C1 segment of cervical spinal cord (tissue), 14 donors: ENCODE measurements around the gene DYNC1I1.
A peak's percentile ranks its signal among the peaks of the same experiment; 100 is the strongest.

Experiments
- DNase-seq, 14 donors: peaks; one replicate each; lab custom pipeline; 2025; lab: John Stamatoyannopoulos, UW

Gene DYNC1I1

GRCh38 chr7:96075510-96076349 lies 303.4 kb downstream of the DYNC1I1 start:
- peak in 12 of 14 donors; percentile 13 to 64 (median 42) for DNase-seq

- no peak for DNase-seq
Observed at GRCh38 chr7:96076350-96076707, 304.0 kb downstream of the DYNC1I1 start.

- no peak for DNase-seq
Observed at GRCh38 chr7:96080027-96080426, 307.7 kb downstream of the DYNC1I1 start.

DNA sequence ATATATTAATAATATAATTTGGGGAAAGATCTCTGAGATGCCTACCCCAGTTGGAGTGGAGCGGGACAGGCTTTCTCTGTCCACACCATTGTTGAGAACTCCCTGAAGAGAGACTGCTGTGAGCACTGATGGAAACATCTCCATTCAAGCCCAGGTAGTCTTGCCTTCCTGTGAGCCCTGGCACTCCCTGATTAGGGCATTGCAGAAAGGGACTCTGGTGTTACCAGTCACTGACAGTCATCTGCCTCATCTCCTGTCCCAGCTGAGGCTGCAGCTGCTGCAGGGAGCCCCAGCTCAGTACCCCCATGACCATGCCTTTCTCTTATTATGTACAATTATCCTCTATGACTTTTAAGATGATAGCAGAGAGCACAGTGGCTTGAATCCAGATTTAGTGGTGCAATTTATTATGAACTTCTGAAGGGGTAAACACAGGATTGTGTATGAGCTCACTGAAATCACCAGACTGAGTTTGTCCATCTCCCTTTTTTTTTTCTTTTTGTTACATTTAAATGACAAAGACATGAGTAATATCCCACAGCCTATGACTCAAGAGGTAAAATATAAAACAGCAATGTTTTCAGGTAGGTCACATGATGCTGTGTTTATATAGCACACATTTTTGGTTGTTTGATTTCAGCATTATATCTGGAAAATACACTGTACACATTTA lies 312.7 kb downstream of the DYNC1I1 start:
- no peak for DNase-seq

- DNase-seq: no peak
Observed at GRCh38 chr7:96085953-96086352, 313.6 kb downstream of the DYNC1I1 start.

GRCh38 chr7:96088579-96088978 lies 316.2 kb downstream of the DYNC1I1 start:
- no peak for DNase-seq

GRCh38 chr7:96089511-96089910 lies 317.2 kb downstream of the DYNC1I1 start:
- DNase-seq: no peak

GRCh38 chr7:96090756-96091155 lies 318.4 kb downstream of the DYNC1I1 start:
- no peak for DNase-seq

GRCh38 chr7:96093435-96093834 lies 321.1 kb downstream of the DYNC1I1 start:
- DNase-seq: no peak

- no peak for DNase-seq
Observed at GRCh38 chr7:96097835-96098234, 325.5 kb downstream of the DYNC1I1 start.

- no peak for DNase-seq
Observed at GRCh38 chr7:96100737-96101136, 328.4 kb downstream of the DYNC1I1 start.

DNA sequence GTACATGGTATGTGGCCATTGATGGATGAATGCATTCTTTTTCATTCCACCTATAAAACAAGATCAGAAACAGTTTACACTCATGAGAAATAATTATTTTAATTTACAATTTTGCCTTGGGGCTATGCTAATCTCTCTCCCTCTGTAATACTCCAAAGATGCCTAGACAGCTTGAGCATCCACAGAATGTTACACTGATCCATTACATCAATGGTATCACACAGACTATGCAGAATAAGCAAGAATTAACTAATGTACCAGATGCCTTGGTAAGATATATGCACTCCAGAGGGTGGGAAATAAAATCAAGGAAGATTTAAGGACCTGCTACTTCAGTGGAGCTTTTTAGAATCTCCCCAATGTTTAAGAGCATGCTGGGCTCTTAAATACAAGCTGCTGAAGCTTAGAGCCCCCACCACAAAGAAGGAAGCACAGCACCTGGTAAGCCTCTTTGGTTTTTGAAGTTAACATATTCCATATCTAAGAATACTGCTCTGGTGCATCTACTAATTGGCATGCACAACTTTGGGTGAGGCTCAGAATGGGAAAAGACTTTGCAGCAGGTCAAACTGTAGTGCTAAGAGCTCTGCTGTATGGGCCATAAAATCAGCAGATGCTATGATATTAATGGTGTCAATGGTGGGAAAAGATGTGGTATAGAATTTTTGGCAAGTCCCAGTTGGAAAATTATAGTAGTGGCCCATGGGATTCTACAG lies 329.9 kb downstream of the DYNC1I1 start:
- DNase-seq: no peak

- no peak for DNase-seq
Observed at GRCh38 chr7:96104984-96105383, 332.6 kb downstream of the DYNC1I1 start.

DNA sequence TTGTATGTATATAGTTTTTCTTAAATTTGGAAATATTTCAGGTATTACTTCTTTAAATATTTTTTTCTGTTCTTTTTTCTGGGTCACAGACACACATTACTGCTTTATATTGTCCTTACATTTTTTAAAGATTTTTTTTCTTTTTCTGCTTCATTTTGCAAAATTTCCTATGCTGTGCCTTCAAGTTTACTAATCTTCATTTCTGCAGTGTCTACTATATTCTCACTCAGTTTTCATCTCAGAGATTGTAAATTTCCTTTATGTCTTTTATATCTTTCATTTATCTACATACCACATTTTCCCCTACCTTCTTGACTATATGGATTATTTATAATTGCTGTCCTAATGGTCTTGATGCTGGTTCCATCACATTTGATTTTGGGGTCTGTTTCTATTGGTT lies 339.1 kb downstream of the DYNC1I1 start:
- no peak for DNase-seq

- no peak for DNase-seq
Observed at GRCh38 chr7:96114190-96114589, 341.8 kb downstream of the DYNC1I1 start.

DNA sequence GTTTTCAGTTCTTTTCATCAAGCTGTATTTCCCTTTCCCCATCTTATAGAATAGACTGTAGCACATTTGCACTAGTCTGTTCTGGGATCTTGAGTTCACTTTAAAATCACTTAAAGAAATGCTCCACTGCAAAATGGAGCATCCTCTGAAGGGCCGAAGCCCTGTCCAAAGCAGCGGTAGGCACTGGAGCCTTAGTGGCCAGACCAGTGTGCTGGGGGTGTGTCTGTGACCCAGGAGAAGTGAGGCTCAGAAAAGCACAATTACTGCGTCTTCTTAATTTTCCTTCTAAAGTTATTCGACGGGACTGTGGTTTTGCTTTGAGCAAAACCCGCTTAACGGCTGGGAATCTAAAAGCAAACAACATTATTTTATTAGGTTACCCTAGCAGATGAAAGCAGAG lies 343.8 kb downstream of the DYNC1I1 start:
- DNase-seq: no peak

- DNase-seq: no peak
Observed at GRCh38 chr7:96118449-96119001, 346.2 kb downstream of the DYNC1I1 start.

DNA sequence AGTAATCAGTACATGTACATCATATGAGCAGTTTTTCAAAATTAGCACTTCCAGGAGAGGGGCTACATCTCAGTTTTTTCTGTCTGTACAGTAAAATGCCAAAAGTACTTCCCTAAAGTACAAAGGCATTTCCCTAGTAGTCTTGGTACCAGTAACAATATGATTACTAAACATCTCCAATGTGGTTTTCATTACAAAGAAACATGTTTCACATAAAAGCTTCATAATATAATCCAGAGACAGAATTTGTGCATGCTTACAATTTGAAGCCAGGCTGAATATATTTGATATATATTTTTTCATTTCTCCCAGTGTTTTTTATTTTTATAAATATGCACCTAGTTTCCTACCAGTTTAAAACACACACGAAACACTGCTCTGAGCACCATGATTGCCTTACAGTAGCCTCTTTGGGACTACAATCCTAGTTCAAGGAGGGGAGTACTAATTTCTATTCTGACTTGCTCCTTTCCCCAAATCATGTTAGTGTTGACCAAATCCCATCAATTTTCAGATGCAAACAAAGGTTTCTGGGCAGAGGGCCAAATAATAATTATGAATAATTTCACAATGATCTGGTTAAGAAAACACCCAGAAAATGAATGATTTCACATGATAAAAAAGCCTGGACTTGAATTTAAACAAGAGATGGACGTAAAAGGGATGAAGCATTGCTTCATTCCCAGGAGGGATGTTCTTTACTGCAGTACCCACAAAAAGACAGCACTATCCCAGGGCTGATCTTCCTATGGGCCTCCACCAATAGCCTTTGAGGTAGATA lies 348.3 kb downstream of the DYNC1I1 start:
- no peak for DNase-seq

DNA sequence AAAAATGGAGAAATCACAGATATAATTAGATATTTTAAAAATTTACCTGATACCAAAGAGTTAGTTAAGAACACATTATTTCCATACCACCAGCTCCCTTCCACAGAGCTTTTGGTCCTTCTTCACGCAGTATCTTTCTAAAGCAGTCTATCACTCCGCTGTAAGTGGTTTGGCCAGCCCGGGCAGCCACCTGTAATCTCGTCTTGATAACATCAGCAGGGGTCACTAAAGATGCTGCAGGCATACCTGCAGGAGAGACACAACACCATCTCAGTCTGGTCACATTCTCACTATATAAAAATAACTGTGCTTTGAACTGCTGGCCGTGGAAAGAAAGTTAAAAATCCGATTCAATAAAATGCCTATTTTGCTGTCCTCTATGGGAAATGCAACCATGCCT lies 349.4 kb downstream of the DYNC1I1 start:
- no peak for DNase-seq

DNA sequence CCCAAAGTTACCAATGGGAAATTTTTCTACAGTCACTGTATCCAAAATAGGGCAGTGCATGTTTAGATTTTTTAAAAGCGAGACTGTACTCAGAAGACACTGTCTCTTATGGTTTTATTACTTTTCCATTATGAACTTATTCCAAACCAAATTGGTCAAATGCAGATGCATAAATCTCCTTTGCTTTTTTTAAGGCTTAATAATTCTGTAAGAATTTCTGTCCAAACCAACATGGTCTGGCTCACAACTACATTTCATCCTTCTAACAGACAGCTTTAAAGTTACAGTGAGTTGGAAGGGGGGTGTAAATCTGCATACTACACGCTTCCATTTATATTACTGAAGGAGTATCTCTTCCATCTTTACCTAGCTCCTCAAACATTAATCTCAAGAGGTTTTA lies 350.4 kb downstream of the DYNC1I1 start:
- DNase-seq: no peak

GRCh38 chr7:96126382-96126781 lies 354.0 kb downstream of the DYNC1I1 start:
- DNase-seq: no peak
